Vagina (tissue), 2 donors: Measurements from ENCODE around the gene FRYL. TPM values are rescaled to one million over a fixed set of nuclear protein-coding genes. Genes with fewer than 3 reads are reported as not detected.
"Not testable (repeated sequence)": the region's sequence is repeated elsewhere in the genome, so short reads cannot be mapped to it uniquely, and the experiment has no call there.

Experiments
- DNase-seq, 2 donors: peaks; one replicate each; pipeline ENCODE4 v3.0.0-alpha.2; 2017; ENCODE audit errors: extremely low spot score in 2 of 2
- H3K27ac ChIP-seq: fragments of 200-600 bp; sonication (generic); one replicate; pipeline ENCODE4 v1.5.1; 2019
- H3K27me3 ChIP-seq: fragments of 200-600 bp; sonication (generic); one replicate; pipeline ENCODE4 v1.5.1; 2019
- H3K36me3 ChIP-seq, 2 donors: fragments of 200-600 bp; sonication (generic); one replicate each; pipeline ENCODE4 v1.5.1; 2017 to 2019
- H3K4me1 ChIP-seq: fragments of 200-600 bp; sonication (generic); one replicate; pipeline ENCODE4 v1.5.1; 2019
- H3K4me3 ChIP-seq, 2 donors: fragments of 200-600 bp; sonication (generic); 1 replicate in 1 of 2; 2 replicates in 1 of 2; pipeline ENCODE4 v1.5.1; 2016 to 2019
- H3K9me3 ChIP-seq: fragments of 200-600 bp; sonication (generic); one replicate; pipeline ENCODE4 v1.5.1; 2019
- POLR2A ChIP-seq, 2 donors: fragments of 450-650 bp; IDR thresholded peaks; one replicate each; pipeline ENCODE4 v1.6.1; 2017; ENCODE audit warnings: antibody characterized with exemption in 2 of 2, mild to moderate bottlenecking in 2 of 2, moderate library complexity in 2 of 2
- POLR2AphosphoS5 ChIP-seq, 2 donors: sonication (generic); formaldehyde crosslinking; IDR thresholded peaks; one replicate each; pipeline ENCODE4 v1.9.0; 2017; ENCODE audit warnings: antibody characterized with exemption in 2 of 2, mild to moderate bottlenecking in 2 of 2, low read depth in 1 of 2; ENCODE audit not compliant: insufficient read depth in 1 of 2
- intact Hi-C: fragments of 100-400 bp; cut with DNase I; formaldehyde crosslinking; loops from one replicate; pipeline ENCODE4 v1.15.1; 2023
- total RNA-seq: library from RNA; depleted of rRNA; stranded (reverse); fragments of >200 nt; gene quantifications from one replicate; pipeline ENCODE4 v1.2.3, GENCODE V29; 2016
- TF ChIP-seq, protein P1 (sequence below), 3 experiments: fragments of 450-650 bp in 2 of 3; fragments of 200-600 bp in 1 of 3; sonication (generic) in 1 of 3; IDR thresholded peaks; one replicate each; pipeline ENCODE4 v1.5.1; 2017 to 2019; ENCODE audit warnings: antibody characterized with exemption in 3 of 3, mild to moderate bottlenecking in 2 of 3, moderate library complexity in 2 of 3

Gene FRYL
- 51.8 TPM for total RNA-seq

DNA sequence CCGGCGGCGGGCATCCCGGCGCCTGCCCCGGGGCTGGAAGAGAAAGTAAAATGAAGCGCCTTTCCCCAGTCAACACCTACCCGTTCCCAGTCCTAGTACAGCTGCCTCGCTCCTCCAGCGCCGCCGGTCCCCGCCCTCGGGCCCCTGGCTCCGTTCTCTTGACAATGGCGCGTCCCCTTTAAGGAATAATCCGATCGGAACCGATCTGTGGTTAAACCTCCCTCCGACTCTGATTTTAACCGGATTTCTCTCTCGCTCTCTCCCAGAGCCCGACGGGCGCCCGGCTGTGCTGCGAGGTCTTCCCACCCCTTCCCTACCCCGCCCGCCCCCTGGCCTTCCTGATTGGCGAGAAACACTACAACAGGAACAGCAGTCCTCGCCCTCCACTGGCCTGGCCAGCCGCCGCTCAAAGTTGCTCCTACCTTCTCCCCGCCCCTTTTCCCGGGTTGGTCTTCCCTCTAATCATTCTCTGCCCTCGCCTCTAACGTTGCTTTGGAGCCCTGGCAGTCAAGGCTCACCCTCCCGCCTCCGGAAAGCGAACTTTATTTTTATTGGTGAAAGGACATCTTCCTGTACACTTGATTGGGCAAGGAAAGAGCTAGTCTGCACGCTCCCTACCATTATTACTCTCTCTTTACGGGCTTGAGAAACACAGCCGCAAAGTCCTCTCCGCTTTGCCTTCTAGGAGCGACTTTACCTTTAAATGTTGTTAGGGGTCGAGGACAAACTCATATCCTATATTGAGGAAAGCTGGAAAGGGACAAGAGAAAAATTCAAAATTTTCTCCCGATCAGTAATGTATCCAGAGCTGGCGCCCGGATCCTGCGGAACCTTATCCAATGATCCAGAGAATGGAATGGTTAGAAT lies at the start of gene FRYL:
FRYL (minus strand) TSS at position 282 of the 867 bp plus-strand sequence. CDS start 145,869 bp downstream, outside the sequence.
- H3K27ac ChIP-seq = peak within 1 kb of the TSS; percentile 99
- H3K36me3 ChIP-seq = no peaks in the 10 kb centered on the region
- H3K4me3 ChIP-seq = peak within 1 kb of the TSS; percentile 84 to 98
- peak; percentile 88 to 94 for TF ChIP-seq POLR2AphosphoS5 (IDR thresholded peaks at IDR 0.05; ENCODE audit: insufficient read depth in 1 of 2, low read depth in 1 of 2)
- TF ChIP-seq, protein P1, sequence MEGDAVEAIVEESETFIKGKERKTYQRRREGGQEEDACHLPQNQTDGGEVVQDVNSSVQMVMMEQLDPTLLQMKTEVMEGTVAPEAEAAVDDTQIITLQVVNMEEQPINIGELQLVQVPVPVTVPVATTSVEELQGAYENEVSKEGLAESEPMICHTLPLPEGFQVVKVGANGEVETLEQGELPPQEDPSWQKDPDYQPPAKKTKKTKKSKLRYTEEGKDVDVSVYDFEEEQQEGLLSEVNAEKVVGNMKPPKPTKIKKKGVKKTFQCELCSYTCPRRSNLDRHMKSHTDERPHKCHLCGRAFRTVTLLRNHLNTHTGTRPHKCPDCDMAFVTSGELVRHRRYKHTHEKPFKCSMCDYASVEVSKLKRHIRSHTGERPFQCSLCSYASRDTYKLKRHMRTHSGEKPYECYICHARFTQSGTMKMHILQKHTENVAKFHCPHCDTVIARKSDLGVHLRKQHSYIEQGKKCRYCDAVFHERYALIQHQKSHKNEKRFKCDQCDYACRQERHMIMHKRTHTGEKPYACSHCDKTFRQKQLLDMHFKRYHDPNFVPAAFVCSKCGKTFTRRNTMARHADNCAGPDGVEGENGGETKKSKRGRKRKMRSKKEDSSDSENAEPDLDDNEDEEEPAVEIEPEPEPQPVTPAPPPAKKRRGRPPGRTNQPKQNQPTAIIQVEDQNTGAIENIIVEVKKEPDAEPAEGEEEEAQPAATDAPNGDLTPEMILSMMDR (IDR thresholded peaks at IDR 0.05) = no peak
- peak in 1 of 2 donors; percentile 71 for TF ChIP-seq POLR2A (IDR thresholded peaks at IDR 0.05)
- no peaks in the 10 kb centered on the region for H3K27me3 ChIP-seq
- intact Hi-C loops = no loop called here
- peaks cover 44% of the 10 kb centered on the region for H3K4me1 ChIP-seq
- peak; percentile 99 to 100 for DNase-seq
- no peaks in the 10 kb centered on the region for H3K9me3 ChIP-seq

DNA sequence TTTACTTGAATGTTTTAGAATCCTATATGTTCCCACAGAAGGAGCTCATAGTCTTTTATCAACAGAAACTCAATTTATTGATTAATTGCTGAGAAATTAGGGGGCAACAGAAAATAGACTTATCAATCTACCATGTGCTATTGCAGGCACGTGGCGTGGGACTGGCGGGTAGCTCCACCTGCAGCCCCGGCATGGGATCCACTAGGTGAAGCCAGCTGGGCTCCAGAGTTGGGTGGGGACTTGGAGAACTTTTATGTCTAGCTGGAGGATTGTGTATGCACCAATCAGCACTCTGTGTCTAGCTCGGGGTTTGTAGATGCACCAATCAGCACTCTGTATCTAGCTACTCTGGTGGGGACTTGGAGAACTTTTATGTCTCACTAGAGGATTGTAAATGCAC lies 47.5 kb upstream of the FRYL start:
- no peak overlapping the region for H3K27ac ChIP-seq
- no peak overlapping the region for H3K4me3 ChIP-seq
- no peaks in the 10 kb centered on the region for H3K27me3 ChIP-seq
- H3K4me1 ChIP-seq = peaks cover 11% of the 10 kb centered on the region
- H3K36me3 ChIP-seq = no peaks in the 10 kb centered on the region
- no peak for TF ChIP-seq POLR2AphosphoS5 (IDR thresholded peaks at IDR 0.05; ENCODE audit: insufficient read depth in 1 of 2, low read depth in 1 of 2)
- TF ChIP-seq, protein P1 (IDR thresholded peaks at IDR 0.05) = no peak
- TF ChIP-seq POLR2A (IDR thresholded peaks at IDR 0.05) = no peak
- DNase-seq = no peak
- intact Hi-C loops = no loop called here
- no peaks in the 10 kb centered on the region for H3K9me3 ChIP-seq

DNA sequence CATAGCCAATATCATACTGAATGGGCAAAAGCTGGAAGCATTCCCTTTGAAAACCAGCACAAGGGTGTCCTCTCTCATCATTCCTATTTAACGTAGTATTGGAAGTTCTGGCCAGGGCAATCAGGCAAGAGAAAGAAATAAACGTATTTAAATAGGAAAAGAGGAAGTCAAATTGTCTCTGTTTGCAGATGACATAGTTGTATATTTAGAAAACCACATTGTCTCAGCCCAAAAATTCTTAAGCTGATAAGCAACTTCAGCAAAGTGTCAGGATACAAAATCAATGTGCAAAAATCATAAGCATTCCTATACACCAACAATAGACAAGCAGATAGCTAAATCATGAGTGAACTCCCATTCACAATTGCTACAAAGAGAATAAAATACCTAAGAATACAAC lies 41.4 kb upstream of the FRYL start:
- H3K27me3 ChIP-seq, H3K36me3 ChIP-seq, H3K27ac ChIP-seq, H3K4me3 ChIP-seq, intact Hi-C loops, H3K4me1 ChIP-seq, DNase-seq, H3K9me3 ChIP-seq: not testable (repeated sequence)

DNA sequence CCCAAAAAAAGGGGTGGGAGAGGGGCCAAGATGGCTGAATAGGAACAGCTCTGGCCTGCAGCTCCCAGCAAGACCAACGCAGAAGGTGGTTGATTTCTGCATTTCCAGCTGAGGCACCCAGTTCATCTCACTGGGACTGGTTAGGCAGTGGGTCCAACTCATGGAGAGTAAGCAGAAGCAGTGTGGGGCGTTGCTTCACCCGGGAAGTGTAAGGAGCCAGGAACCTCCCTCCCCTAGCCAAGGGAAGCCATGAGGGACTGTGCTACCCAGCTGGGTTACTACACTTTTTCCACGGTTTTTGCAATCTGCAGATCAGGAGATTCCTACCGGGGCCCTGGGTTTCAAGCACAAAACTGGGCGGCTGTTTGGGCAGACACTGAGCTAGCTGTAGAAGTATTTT lies 36.9 kb upstream of the FRYL start:
- intact Hi-C loops = no loop called here
- no peaks in the 10 kb centered on the region for H3K27me3 ChIP-seq
- TF ChIP-seq POLR2AphosphoS5 (IDR thresholded peaks at IDR 0.05; ENCODE audit: insufficient read depth in 1 of 2, low read depth in 1 of 2) (no peak), POLR2A (IDR thresholded peaks at IDR 0.05) (no peak)
- TF ChIP-seq, protein P1 (IDR thresholded peaks at IDR 0.05) = no peak

DNA sequence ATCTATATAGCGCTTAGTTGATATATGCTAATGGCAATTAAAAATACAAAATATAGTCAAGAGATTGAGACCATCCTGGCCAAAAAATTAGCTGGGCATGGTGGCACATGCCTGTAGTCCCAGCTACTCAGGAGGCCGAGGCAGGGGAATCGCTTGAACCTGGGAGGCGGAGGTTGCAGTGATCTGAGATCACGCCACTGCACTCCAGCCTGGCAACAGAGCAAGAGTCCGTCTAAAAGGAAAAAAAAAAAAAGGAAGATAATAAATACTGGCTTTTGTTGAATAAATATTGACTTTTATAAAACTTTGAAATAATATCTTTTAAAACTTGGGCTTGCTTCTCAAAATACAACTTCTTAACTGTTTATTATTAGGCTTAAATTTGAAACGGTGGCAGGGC lies 36.2 kb upstream of the FRYL start:
- H3K27ac ChIP-seq, H3K4me3 ChIP-seq, H3K36me3 ChIP-seq, DNase-seq, H3K9me3 ChIP-seq, H3K27me3 ChIP-seq, H3K4me1 ChIP-seq, intact Hi-C loops: not testable (repeated sequence)

More for the DNA sequence above, 36.9 kb upstream of the FRYL start:
- no peak for DNase-seq
- no peaks in the 10 kb centered on the region for H3K9me3 ChIP-seq
- H3K4me3 ChIP-seq = no peak overlapping the region
- H3K36me3 ChIP-seq = no peaks in the 10 kb centered on the region
- no peaks in the 10 kb centered on the region for H3K4me1 ChIP-seq
- no peak overlapping the region for H3K27ac ChIP-seq

DNA sequence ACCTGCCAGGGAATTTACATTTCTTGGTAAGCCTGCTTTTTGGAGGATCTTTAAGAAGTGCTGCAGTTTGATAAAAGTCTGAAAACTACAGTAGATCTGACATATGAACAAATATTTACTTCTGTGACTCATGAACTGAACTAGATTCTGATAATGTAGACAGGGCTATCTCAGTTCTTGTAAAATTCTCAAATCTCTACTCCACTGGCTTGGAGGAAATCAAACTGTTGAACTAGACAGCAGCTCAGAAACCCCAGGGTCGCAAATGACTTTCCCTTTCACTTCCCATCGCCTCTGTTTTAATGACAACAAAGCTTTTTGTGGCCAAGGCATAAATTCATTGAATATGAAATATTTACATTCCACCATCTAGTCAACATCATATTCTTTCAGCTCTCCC lies 35.4 kb upstream of the FRYL start:
- H3K4me3 ChIP-seq = no peak overlapping the region
- intact Hi-C loops = no loop called here
- H3K27ac ChIP-seq = no peak overlapping the region
- no peaks in the 10 kb centered on the region for H3K36me3 ChIP-seq
- no peaks in the 10 kb centered on the region for H3K9me3 ChIP-seq
- no peaks in the 10 kb centered on the region for H3K27me3 ChIP-seq
- no peak for DNase-seq
- no peaks in the 10 kb centered on the region for H3K4me1 ChIP-seq
- no peak for TF ChIP-seq POLR2A (IDR thresholded peaks at IDR 0.05)
